ENCODE results near the gene SPATS2L. TPM values are rescaled to one million over a fixed set of nuclear protein-coding genes. Genes with fewer than 3 reads are reported as not detected.
A peak's percentile ranks its signal among the peaks of the same experiment; 100 is the strongest.

The SPATS2L gene
- total and polyA plus RNA-seq, 8 donors, result 36.8 to 245 (median 80.7) TPM

DNA sequence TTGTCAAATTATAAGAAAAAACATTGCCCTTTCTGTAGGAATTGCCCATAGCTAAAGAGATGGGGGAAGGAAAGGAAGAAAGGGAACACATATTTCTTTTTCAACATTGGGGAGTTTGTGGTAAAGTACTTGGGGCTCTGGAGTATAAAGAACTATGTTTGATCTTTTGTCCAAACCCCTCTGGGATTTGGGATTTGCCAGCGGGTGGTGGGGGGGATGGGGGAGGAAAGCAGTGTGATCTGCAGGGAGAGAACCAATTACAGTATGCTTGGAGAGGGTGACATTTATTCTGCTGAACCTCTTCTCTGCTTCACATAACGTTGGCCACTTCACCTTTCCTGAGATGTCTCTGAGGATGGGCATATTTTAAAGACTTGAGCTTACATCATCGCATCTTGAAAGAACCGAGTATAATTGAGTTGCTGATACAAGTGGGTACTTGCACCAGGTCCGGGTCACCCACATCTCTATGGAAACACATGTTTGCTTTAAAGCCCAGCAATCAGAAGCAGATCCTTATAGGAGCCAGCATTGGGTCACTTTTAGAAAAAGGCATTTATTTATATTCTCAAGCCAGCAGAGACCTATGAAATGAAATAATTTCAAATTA, 73.1 kb downstream of the SPATS2L start:
- Histone ChIP-seq H3K36me3 (no peaks in the 10 kb centered on the region), H3K27ac (peak overlapping the region in 4 of 5 donors; percentile 75 to 91 (median 88)), H3K9me3 (no peaks in the 10 kb centered on the region), H3K4me1 (peaks cover 41 to 88% (median 64%) of the 10 kb centered on the region in 4 donors), H3K4me3 (peak overlapping the region in 3 of 4 donors; percentile 0 to 35 (median 16)), H3K27me3 (no peaks in the 10 kb centered on the region)
- DNase-seq, result no peak
- whole genome bisulfite sequencing, 5 donors, result 37 to 63% (median 49%) methylated on average over 5 of the region's 5 CpGs
- no peak for TF ChIP-seq EP300 (IDR thresholded peaks at IDR 0.05)
- no peak for TF ChIP-seq POLR2A (IDR thresholded peaks at IDR 0.05)
- no peak for TF ChIP-seq POLR2AphosphoS5 (IDR thresholded peaks at IDR 0.05)
- TF ChIP-seq, protein P1, sequence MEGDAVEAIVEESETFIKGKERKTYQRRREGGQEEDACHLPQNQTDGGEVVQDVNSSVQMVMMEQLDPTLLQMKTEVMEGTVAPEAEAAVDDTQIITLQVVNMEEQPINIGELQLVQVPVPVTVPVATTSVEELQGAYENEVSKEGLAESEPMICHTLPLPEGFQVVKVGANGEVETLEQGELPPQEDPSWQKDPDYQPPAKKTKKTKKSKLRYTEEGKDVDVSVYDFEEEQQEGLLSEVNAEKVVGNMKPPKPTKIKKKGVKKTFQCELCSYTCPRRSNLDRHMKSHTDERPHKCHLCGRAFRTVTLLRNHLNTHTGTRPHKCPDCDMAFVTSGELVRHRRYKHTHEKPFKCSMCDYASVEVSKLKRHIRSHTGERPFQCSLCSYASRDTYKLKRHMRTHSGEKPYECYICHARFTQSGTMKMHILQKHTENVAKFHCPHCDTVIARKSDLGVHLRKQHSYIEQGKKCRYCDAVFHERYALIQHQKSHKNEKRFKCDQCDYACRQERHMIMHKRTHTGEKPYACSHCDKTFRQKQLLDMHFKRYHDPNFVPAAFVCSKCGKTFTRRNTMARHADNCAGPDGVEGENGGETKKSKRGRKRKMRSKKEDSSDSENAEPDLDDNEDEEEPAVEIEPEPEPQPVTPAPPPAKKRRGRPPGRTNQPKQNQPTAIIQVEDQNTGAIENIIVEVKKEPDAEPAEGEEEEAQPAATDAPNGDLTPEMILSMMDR (IDR thresholded peaks at IDR 0.05), result no peak
- intact Hi-C loops (cut with DNase I; ENCODE audit: low total_unique reads), result no loop called here

DNA sequence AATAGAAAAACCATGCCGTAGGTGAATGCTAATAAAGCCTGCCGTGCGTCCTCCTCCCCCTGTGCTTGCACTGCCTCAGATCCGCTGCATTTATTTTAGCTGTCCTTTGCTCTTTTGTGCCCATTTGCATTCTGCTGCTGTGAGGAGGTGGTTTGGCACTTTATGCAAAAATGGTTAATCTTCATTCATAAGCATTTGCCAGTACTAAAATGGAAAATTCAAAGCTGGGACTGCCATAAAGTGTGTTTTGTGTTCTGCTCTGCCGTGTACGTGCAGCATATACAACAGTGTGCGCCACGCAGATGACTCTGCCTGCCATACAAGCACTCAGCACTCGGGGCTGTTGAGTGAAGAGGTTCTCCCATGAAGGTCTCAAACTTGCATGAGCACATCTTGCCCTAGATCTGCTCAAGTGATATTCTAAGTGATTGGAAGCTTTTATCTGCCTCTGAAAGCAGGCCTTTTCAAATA, 73.6 kb downstream of the SPATS2L start:
- peaks cover 41 to 82% (median 61%) of the 10 kb centered on the region in 4 donors for H3K4me1 ChIP-seq
- no peaks in the 10 kb centered on the region for H3K36me3 ChIP-seq
- H3K9me3 ChIP-seq, result no peaks in the 10 kb centered on the region
- WGBS, 5 donors, result 53 to 73% (median 65%) methylated on average over 9 of the region's 9 CpGs
- peak in 1 of 2 donors; percentile 39 for DNase-seq
- peak overlapping the region in 4 of 5 donors; percentile 24 to 91 (median 62) for H3K27ac ChIP-seq
- H3K4me3 ChIP-seq, result peak overlapping the region in 2 of 4 donors; percentile 16 to 35
- intact Hi-C loops (cut with DNase I; ENCODE audit: low total_unique reads), result no loop called here
- no peaks in the 10 kb centered on the region for H3K27me3 ChIP-seq
- TF ChIP-seq EP300 (IDR thresholded peaks at IDR 0.05) (no peak), POLR2AphosphoS5 (IDR thresholded peaks at IDR 0.05) (no peak), POLR2A (IDR thresholded peaks at IDR 0.05) (no peak)
- TF ChIP-seq, protein P1 (IDR thresholded peaks at IDR 0.05), result no peak

DNA sequence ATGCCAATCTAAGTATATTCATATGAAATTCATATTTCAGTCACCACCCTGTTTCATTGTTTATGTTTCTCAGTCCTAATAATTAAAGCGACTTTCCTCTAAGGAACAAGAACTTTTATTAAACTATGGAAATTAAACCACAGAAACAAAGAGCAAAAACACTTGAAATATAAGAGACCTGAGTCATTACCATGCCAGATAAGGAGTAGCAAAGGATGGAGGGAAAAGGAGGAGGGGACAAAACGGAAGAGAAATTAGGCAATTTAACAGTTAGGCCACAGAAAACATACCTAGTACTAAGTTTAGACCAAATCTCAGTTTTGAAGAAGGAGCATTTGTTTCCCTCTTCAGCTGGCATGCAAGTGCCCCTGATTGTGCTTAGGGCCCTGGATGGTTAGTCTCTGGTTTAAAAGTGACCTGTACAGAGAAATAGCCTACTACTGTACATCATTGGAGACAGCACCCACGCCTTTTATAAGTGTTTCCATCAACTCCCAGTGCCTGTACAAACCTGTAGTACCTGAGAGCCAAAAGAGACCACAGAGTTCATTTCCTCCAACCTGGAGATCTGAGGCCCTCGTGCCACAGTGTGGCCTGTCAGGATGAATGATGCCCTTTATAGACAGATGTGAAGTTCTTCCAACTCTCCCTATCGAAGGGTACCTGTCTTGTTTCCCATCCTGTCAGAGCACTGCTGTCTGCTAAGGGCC, 74.5 kb downstream of the SPATS2L start:
- peaks cover 41 to 75% (median 57%) of the 10 kb centered on the region in 4 donors for H3K4me1 ChIP-seq
- 71 to 83% (median 72%) methylated on average over 5 of the region's 5 CpGs for WGBS, 5 donors
- TF ChIP-seq POLR2AphosphoS5 (IDR thresholded peaks at IDR 0.05), result no peak
- TF ChIP-seq, protein P1 (IDR thresholded peaks at IDR 0.05), result no peak
- TF ChIP-seq POLR2A (IDR thresholded peaks at IDR 0.05), result no peak
- no peak for TF ChIP-seq EP300 (IDR thresholded peaks at IDR 0.05)
- intact Hi-C loops (cut with DNase I; ENCODE audit: low total_unique reads), result no loop called here
- H3K27me3 ChIP-seq, result no peaks in the 10 kb centered on the region
- peak overlapping the region in 2 of 5 donors; percentile 38 to 91 for H3K27ac ChIP-seq
- H3K9me3 ChIP-seq, result no peaks in the 10 kb centered on the region
- peak overlapping the region in 1 of 4 donors; percentile 35 for H3K4me3 ChIP-seq
- no peak for DNase-seq
- H3K36me3 ChIP-seq, result no peaks in the 10 kb centered on the region

DNA sequence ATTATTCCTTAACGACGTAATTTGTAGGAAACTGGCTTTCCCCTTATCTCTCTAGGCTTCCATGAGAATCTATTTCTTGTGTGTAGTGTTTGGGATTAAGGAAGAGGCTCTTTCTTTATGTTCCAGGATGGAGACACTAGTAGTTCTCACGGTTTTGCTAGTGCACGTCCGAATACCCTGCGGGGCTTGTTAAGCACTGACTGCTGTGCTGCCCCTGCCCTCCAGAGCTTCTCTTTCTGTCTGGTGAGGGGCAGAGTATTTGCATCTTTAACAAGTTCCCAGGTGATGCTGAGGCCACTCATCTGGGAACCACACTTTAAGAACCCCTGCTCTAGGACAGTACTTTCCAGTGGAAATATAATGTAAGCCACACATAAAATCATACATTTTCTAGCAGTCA, 76.4 kb downstream of the SPATS2L start:
- peaks cover 26 to 56% (median 41%) of the 10 kb centered on the region in 4 donors for H3K4me1 ChIP-seq
- intact Hi-C loops (cut with DNase I; ENCODE audit: low total_unique reads), result no loop called here
- H3K9me3 ChIP-seq, result no peaks in the 10 kb centered on the region
- WGBS, 5 donors, result 92 to 97% (median 94%) methylated on average over 6 of the region's 6 CpGs
- no peaks in the 10 kb centered on the region for H3K36me3 ChIP-seq
- TF ChIP-seq POLR2AphosphoS5 (IDR thresholded peaks at IDR 0.05) (no peak), EP300 (IDR thresholded peaks at IDR 0.05) (no peak), POLR2A (IDR thresholded peaks at IDR 0.05) (no peak)
- TF ChIP-seq, protein P1 (IDR thresholded peaks at IDR 0.05), result no peak
- no peaks in the 10 kb centered on the region for H3K27me3 ChIP-seq
- DNase-seq, result no peak
- no peak overlapping the region for H3K4me3 ChIP-seq
- H3K27ac ChIP-seq, result peak overlapping the region in 1 of 5 donors; percentile 56
